NCI-H1436 (cell line): ENCODE measurements around the gene FBXL14.
"Not testable (repeated sequence)": the region's sequence is repeated elsewhere in the genome, so short reads cannot be mapped to it uniquely, and the experiment has no call there.

Source experiments
- DNase-seq: peaks from one replicate; lab custom pipeline; 2025; lab: John Stamatoyannopoulos, UW

FBXL14 gene

GRCh38 chr12:1619587-1619986 is 25.2 kb upstream of the FBXL14 start:
- no peak for DNase-seq

GRCh38 chr12:1619159-1619558 is 24.8 kb upstream of the FBXL14 start:
- no peak for DNase-seq

GRCh38 chr12:1618489-1618888 is 24.1 kb upstream of the FBXL14 start:
- DNase-seq, result no peak

- no peak for DNase-seq
These were observed 22.1 kb upstream of the FBXL14 start for GRCh38 chr12:1616233-1617066.

- DNase-seq, result no peak
These were observed 20.0 kb upstream of the FBXL14 start for GRCh38 chr12:1614360-1614759.

- no peak for DNase-seq
These were observed 19.5 kb upstream of the FBXL14 start for GRCh38 chr12:1613860-1614259.

GRCh38 chr12:1611803-1612572 is 17.6 kb upstream of the FBXL14 start:
- DNase-seq, result no peak

- no peak for DNase-seq
These were observed 15.8 kb upstream of the FBXL14 start for GRCh38 chr12:1610072-1610643.

GRCh38 chr12:1608713-1609119 is 14.3 kb upstream of the FBXL14 start:
- DNase-seq, result no peak

- DNase-seq, result no peak
These were observed 13.7 kb upstream of the FBXL14 start for GRCh38 chr12:1607940-1608712.

GRCh38 chr12:1606021-1606622 is 11.7 kb upstream of the FBXL14 start:
- DNase-seq, result peak; percentile 55

GRCh38 chr12:1605129-1606020 is 11.0 kb upstream of the FBXL14 start:
- DNase-seq, result peak; percentile 69

- no peak for DNase-seq
These were observed 10.1 kb upstream of the FBXL14 start for GRCh38 chr12:1604464-1604863.

- no peak for DNase-seq
These were observed 9.1 kb upstream of the FBXL14 start for GRCh38 chr12:1603269-1603993.

- DNase-seq, result not testable (repeated sequence)
These were observed 8.3 kb upstream of the FBXL14 start for GRCh38 chr12:1602706-1603105.

- DNase-seq, result no peak
These were observed 4.4 kb upstream of the FBXL14 start for GRCh38 chr12:1598757-1599156.

- no peak for DNase-seq
These were observed 1.4 kb upstream of the FBXL14 start for GRCh38 chr12:1595690-1596347.

GRCh38 chr12:1595026-1595561 is 713 bp upstream of the FBXL14 start:
- no peak for DNase-seq

GRCh38 chr12:1594006-1594260 is 448 bp downstream of the FBXL14 start:
- peak; percentile 20 for DNase-seq
